Trophoblast cell (in vitro differentiated cells and primary cell): ENCODE data around the gene LIPM.

ENCODE experiments used
- DNase-seq, 2 donors: peaks; one replicate each; pipeline ENCODE4 v3.0.0-alpha.2; 2016
- H2AFZ ChIP-seq: 2 replicates; pipeline ENCODE4 v1.6.1; 2013; ENCODE audit warnings: low read length, moderate library complexity, mild to moderate bottlenecking; ENCODE audit not compliant: insufficient read depth, poor library complexity
- H2AK5ac ChIP-seq: 2 replicates; pipeline ENCODE4 v1.6.1; 2013; ENCODE audit warnings: mild to moderate bottlenecking, low read length
- H2BK120ac ChIP-seq: 2 replicates; pipeline ENCODE4 v1.6.1; 2013; ENCODE audit warnings: low read length, mild to moderate bottlenecking, moderate library complexity; ENCODE audit not compliant: insufficient read depth, poor library complexity
- H2BK12ac ChIP-seq: 2 replicates; pipeline ENCODE4 v1.6.1; 2013; ENCODE audit warnings: mild to moderate bottlenecking, low read length, moderate library complexity
- H2BK5ac ChIP-seq: 2 replicates; pipeline ENCODE4 v1.6.1; 2013; ENCODE audit warnings: low read length, low read depth, moderate library complexity, mild to moderate bottlenecking; ENCODE audit not compliant: poor library complexity
- H3K14ac ChIP-seq: 2 replicates; pipeline ENCODE4 v1.6.1; 2013; ENCODE audit warnings: mild to moderate bottlenecking, low read length
- H3K18ac ChIP-seq: 2 replicates; pipeline ENCODE4 v1.6.1; 2013; ENCODE audit warnings: mild to moderate bottlenecking, low read length
- H3K23ac ChIP-seq: 2 replicates; pipeline ENCODE4 v1.6.1; 2013; ENCODE audit warnings: low read length
- H3K27ac ChIP-seq: 2 replicates; pipeline ENCODE4 v1.5.1; 2013; ENCODE audit warnings: low read depth, mild to moderate bottlenecking, inconsistent platforms, low read length, moderate library complexity
- H3K27me3 ChIP-seq: 2 replicates; pipeline ENCODE4 v1.6.1; 2013; ENCODE audit warnings: inconsistent platforms, mild to moderate bottlenecking, low read length, moderate library complexity; ENCODE audit not compliant: insufficient read depth
- H3K36me3 ChIP-seq, 2 experiments: 1 replicate in 1 of 2; 2 replicates in 1 of 2; pipeline ENCODE4 v1.6.1; 2013; ENCODE audit warnings: low read length in 2 of 2, mild to moderate bottlenecking in 2 of 2, moderate library complexity in 1 of 2; ENCODE audit not compliant: insufficient read depth in 2 of 2, control insufficient read depth in 1 of 2
- H3K4ac ChIP-seq: 2 replicates; pipeline ENCODE4 v1.6.1; 2013; ENCODE audit warnings: low read depth, mild to moderate bottlenecking, low read length, moderate library complexity
- H3K4me1 ChIP-seq, 2 experiments: 1 replicate in 1 of 2; 2 replicates in 1 of 2; pipeline ENCODE4 v1.6.1; 2013; ENCODE audit warnings: low read length in 2 of 2, mild to moderate bottlenecking in 2 of 2, moderate library complexity in 1 of 2; ENCODE audit not compliant: insufficient read depth in 2 of 2, control insufficient read depth in 1 of 2
- H3K4me2 ChIP-seq: 2 replicates; pipeline ENCODE4 v1.6.1; 2013; ENCODE audit warnings: inconsistent platforms, mild to moderate bottlenecking, low read length, moderate library complexity
- H3K4me3 ChIP-seq: 2 replicates; pipeline ENCODE4 v1.5.1; 2013; ENCODE audit warnings: mild to moderate bottlenecking, low read depth, low read length, inconsistent platforms
- H3K79me1 ChIP-seq: one replicate; pipeline ENCODE4 v1.6.1; 2013; ENCODE audit warnings: low read length
- H3K79me2 ChIP-seq: 2 replicates; pipeline ENCODE4 v1.6.1; 2013; ENCODE audit warnings: low read length, mild to moderate bottlenecking; ENCODE audit not compliant: control insufficient read depth, insufficient read depth, poor library complexity
- H3K9ac ChIP-seq: 2 replicates; pipeline ENCODE4 v1.6.1; 2013; ENCODE audit warnings: mild to moderate bottlenecking, low read length
- H3K9me3 ChIP-seq: 2 replicates; pipeline ENCODE4 v1.6.1; 2013; ENCODE audit warnings: low read depth, mild to moderate bottlenecking, control low read depth, inconsistent platforms, low read length; ENCODE audit not compliant: insufficient read depth
- H4K12ac ChIP-seq: 2 replicates; pipeline ENCODE4 v1.6.1; 2013; ENCODE audit warnings: low read depth, mild to moderate bottlenecking, low read length, moderate library complexity
- H4K8ac ChIP-seq: 2 replicates; pipeline ENCODE4 v1.6.1; 2013; ENCODE audit warnings: low read depth, mild to moderate bottlenecking, low read length, moderate library complexity
- H4K91ac ChIP-seq: one replicate; pipeline ENCODE4 v1.6.1; 2013; ENCODE audit warnings: low read depth, mild to moderate bottlenecking, low read length, moderate library complexity
- WGBS: extraction: QIAGEN DNeasy Blood & Tissue Kit; methylation state at CpG from one replicate; pipeline ENCODE4 v1.1.7; 2013; ENCODE audit warnings: missing lambda C conversion rate; ENCODE audit not compliant: insufficient read length, insufficient coverage; ENCODE audit errors: extremely low coverage; 5-methylcytosine and 5-hydroxymethylcytosine counted together

LIPM gene

DNA sequence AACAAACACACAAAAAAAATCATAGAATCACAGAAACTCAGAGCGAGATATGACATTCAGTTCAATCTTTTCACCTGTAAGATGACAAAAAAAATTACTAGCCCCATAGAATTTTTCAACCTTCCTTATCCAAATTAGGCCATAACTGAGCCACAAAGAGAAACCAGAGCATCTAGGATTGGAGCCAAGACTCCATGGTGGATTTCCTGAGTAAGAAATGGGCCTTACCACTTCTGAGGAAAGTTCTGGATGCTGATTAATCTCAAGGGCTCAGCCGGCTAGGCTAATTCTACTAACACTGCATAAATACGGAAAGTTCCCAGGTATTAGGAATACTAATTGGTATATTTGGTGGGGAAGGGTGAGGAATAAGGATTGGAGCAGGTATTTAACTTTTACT is 16.8 kb downstream of the LIPM start:
- H3K4ac ChIP-seq = no peak overlapping the region
- no peak for DNase-seq
- H3K9me3 ChIP-seq = no peaks in the 10 kb centered on the region
- no peak overlapping the region for H3K23ac ChIP-seq
- no peaks in the 10 kb centered on the region for H3K36me3 ChIP-seq
- H3K27me3 ChIP-seq = no peaks in the 10 kb centered on the region
- H3K79me1 ChIP-seq = no peaks in the 10 kb centered on the region
- no peak overlapping the region for H2AFZ ChIP-seq
- no peaks in the 10 kb centered on the region for H3K79me2 ChIP-seq
- no peak overlapping the region for H3K18ac ChIP-seq
- H3K4me2 ChIP-seq = no peak overlapping the region
- no peak overlapping the region for H2BK5ac ChIP-seq
- H2BK120ac ChIP-seq = no peak overlapping the region
- no peak overlapping the region for H2BK12ac ChIP-seq
- no peak overlapping the region for H2AK5ac ChIP-seq
- no peak overlapping the region for H4K8ac ChIP-seq
- H4K12ac ChIP-seq = no peak overlapping the region
- no peak overlapping the region for H4K91ac ChIP-seq
- no peak overlapping the region for H3K4me3 ChIP-seq
- WGBS = no CpG with 5 or more reads among the region's 3 CpGs
- H3K9ac ChIP-seq = no peak overlapping the region
- H3K27ac ChIP-seq = no peak overlapping the region
- H3K14ac ChIP-seq = no peak overlapping the region
- H3K4me1 ChIP-seq = no peaks in the 10 kb centered on the region

DNA sequence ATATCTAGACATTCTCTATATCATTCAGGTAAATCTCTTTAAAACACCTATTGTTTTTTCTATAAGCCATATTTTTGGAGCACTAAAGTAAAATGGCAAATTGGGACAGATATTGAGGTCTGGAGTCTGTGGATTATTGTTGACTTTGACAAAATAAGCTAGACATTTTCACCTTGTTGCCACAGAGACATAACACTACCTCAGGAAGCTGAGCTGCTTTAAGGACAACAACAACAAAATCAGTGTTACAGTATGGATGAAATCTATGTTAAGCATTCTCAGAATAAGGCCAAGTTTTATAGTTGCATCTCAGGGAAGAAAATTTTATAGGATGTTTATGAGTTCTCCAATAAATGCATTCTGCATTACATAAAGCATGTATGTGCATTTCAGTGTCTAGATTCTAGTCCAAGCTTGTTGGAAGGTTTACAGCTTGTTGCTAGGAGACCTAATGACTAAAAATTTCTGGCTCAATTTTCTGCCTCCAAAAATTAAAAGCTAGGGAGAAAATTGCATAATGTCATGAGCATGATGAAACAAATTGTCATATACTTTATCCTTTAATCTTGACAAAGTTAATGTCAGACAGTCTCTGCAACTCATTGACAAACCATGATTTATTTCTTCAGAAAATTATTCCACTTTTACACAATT is 18.3 kb downstream of the LIPM start:
- Histone ChIP-seq H4K91ac (no peak overlapping the region), H3K18ac (no peak overlapping the region), H3K4me2 (no peak overlapping the region), H3K27me3 (no peaks in the 10 kb centered on the region), H3K4me1 (no peaks in the 10 kb centered on the region), H3K27ac (no peak overlapping the region), H3K9ac (no peak overlapping the region), H3K14ac (no peak overlapping the region), H3K36me3 (no peaks in the 10 kb centered on the region), H3K79me2 (no peaks in the 10 kb centered on the region), H3K4ac (no peak overlapping the region), H2AFZ (no peak overlapping the region), H2BK120ac (no peak overlapping the region), H3K23ac (no peak overlapping the region), H4K8ac (no peak overlapping the region), H2BK12ac (no peak overlapping the region), H3K9me3 (no peaks in the 10 kb centered on the region), H3K4me3 (no peak overlapping the region), H4K12ac (no peak overlapping the region), H2BK5ac (no peak overlapping the region), H2AK5ac (no peak overlapping the region), H3K79me1 (no peaks in the 10 kb centered on the region)
- no peak for DNase-seq

DNA sequence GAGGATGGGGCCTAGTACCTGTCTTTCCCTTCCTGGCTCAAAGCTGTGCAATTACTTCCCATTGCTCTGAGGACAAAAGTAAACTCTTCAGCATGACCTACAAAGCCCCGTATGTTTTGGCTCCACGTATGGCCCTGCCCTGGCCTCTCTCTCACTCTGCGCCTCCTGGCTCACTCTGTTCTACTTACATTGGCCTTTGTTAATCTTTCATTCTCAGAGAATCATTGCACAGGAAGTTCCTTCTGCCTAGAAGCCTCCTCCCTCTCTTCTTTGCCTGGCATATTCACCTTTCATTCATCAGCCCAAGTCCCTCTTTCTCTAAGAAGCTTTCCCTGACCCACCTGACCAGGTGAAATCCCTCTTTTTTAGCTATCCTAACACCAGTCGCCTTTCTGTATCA is 23.9 kb downstream of the LIPM start:
- Histone ChIP-seq H3K23ac (no peak overlapping the region), H2AK5ac (no peak overlapping the region), H3K4ac (no peak overlapping the region), H2AFZ (no peak overlapping the region), H3K79me2 (no peaks in the 10 kb centered on the region), H3K36me3 (no peaks in the 10 kb centered on the region), H3K14ac (no peak overlapping the region), H3K18ac (no peak overlapping the region), H3K4me1 (no peaks in the 10 kb centered on the region), H4K91ac (no peak overlapping the region), H3K9ac (no peak overlapping the region), H3K27me3 (no peaks in the 10 kb centered on the region), H4K12ac (no peak overlapping the region), H2BK120ac (no peak overlapping the region), H4K8ac (no peak overlapping the region), H2BK12ac (no peak overlapping the region), H2BK5ac (no peak overlapping the region), H3K4me3 (no peak overlapping the region), H3K4me2 (no peak overlapping the region), H3K9me3 (no peaks in the 10 kb centered on the region), H3K79me1 (no peaks in the 10 kb centered on the region), H3K27ac (no peak overlapping the region)
- no CpG with 5 or more reads among the region's 4 CpGs for WGBS
- DNase-seq = no peak

DNA sequence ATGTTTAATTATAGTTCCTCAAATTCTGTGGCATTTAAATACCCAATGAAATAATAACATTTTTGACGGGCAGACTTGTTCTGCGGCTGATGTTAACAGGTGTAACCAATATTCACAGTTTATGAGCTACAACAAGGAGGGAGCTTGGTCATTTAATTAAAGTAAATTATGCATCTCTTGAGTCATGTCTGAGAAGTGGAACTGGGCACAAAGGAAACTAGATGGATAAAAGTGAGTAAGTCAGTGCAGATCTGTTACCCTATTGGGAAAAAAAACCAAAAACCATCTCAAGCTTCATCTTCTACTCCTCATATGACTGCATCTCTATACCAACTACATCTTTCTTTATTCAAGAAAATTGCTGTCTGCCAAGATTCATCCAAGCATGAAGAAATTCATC is 25.1 kb downstream of the LIPM start:
- H3K27me3 ChIP-seq = no peaks in the 10 kb centered on the region
- H4K12ac ChIP-seq = no peak overlapping the region
- no peak overlapping the region for H3K14ac ChIP-seq
- DNase-seq = no peak
- H3K9me3 ChIP-seq = no peaks in the 10 kb centered on the region
- no peak overlapping the region for H2BK120ac ChIP-seq
- H2AFZ ChIP-seq = no peak overlapping the region
- H2BK12ac ChIP-seq = no peak overlapping the region
- H2BK5ac ChIP-seq = no peak overlapping the region
- H3K36me3 ChIP-seq = no peaks in the 10 kb centered on the region
- H3K27ac ChIP-seq = no peak overlapping the region
- no peaks in the 10 kb centered on the region for H3K79me1 ChIP-seq
- no peak overlapping the region for H3K4me2 ChIP-seq
- no peak overlapping the region for H3K9ac ChIP-seq
- H3K18ac ChIP-seq = no peak overlapping the region
- no peak overlapping the region for H4K8ac ChIP-seq
- no peak overlapping the region for H3K4ac ChIP-seq
- H2AK5ac ChIP-seq = no peak overlapping the region
- H4K91ac ChIP-seq = no peak overlapping the region
- H3K4me1 ChIP-seq = no peaks in the 10 kb centered on the region
- no peaks in the 10 kb centered on the region for H3K79me2 ChIP-seq
- H3K23ac ChIP-seq = no peak overlapping the region
- WGBS = no CpG with 5 or more reads among the region's 2 CpGs
- H3K4me3 ChIP-seq = no peak overlapping the region
